Measurements from ENCODE around the gene DNAJC16. TPM values are rescaled to one million over a fixed set of nuclear protein-coding genes. Genes with fewer than 3 reads are reported as not detected.

Gene DNAJC16
- total and polyA plus RNA-seq, 4 experiments from 2014 or later, result 5.1 to 31.0 (median 18.9) TPM

DNA sequence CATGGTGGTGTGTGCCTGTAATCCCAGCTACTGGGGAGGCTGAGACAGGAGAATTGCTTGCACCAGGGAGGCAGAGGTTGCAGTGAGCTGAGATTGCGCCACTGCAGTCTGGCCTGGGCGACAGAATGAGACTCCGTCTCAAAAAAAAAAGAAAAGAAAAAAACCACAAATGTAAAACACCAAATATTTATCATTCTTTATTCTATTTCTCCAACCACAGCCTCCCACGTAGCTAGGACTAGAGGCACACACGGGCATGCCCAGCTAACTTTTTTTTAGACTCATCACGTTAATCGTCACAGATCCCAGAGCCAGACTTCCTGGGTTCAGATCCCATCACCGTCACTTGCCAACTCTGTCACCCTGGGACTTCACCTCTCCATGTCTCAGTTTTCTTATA lies 13.5 kb downstream of the DNAJC16 start:
- Histone ChIP-seq H3K27me3 (ENCODE audit: insufficient read depth, low read length) (no peaks in the 10 kb centered on the region), H3K36me3 (ENCODE audit: insufficient read depth, low read length) (peaks cover 31% of the 10 kb centered on the region), H3K27ac (ENCODE audit: low read depth, low read length) (no peak overlapping the region), H3K4me3 (ENCODE audit: low read length in 2 of 2) (no peak overlapping the region), H3K4me1 (ENCODE audit: insufficient read depth, low read length) (no peaks in the 10 kb centered on the region), H3K9me3 (ENCODE audit: control insufficient read depth in 1 of 2, low read length in 2 of 2) (no peaks in the 10 kb centered on the region)
- intact Hi-C loops (cut with micrococcal nuclease), result no loop called here
- peaks cover 0 to 14% (median 5%) of the 10 kb centered on the region in 4 donors for H3K4me1 Mint-ChIP-seq
- ChIA-PET POLR2A (ENCODE audit: partially characterized antibody) (no interaction called here), CTCF (ENCODE audit: partially characterized antibody) (no interaction called here)
- H3K27me3 Mint-ChIP-seq, result no peaks in the 10 kb centered on the region
- H3K36me3 Mint-ChIP-seq, result peaks cover 35 to 64% of the 10 kb centered on the region in 2 donors
- H3K27ac Mint-ChIP-seq, result peak overlapping the region in 1 of 7 donors; percentile 41
- H3K4me3 Mint-ChIP-seq, result no peak overlapping the region
- no peak for DNase-seq
- peaks cover 0 to 2% (median 0%) of the 10 kb centered on the region in 8 donors for H3K9me3 Mint-ChIP-seq

DNA sequence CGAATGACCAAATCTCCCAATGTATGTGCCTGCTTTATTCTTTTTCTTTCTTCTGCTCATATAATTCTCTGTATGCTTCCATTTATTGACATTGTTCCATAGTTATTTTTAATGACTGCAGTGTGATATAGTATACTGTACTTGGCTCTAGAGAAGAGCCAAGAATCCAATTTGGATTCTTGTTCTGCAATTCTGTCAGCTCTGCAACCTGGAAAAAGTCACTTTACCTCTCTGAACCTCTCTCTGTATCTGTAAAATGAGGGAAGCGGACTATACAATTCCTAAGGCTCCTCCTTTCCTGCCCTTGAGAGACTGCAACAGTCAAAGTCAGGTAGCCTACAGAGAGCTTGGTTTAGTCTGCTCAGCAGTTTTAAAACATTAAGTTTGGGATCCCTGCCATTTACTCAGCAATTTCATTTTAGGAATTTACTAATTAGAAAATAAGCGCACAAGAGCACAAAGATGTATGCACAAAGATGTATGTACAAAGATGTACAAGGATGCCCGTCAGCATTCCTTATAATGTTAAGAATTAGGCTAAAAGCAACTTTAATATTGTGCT lies 14.7 kb downstream of the DNAJC16 start:
- Histone ChIP-seq H3K9me3 (ENCODE audit: control insufficient read depth in 1 of 2, low read length in 2 of 2) (no peaks in the 10 kb centered on the region), H3K4me1 (ENCODE audit: insufficient read depth, low read length) (no peaks in the 10 kb centered on the region), H3K27ac (ENCODE audit: low read depth, low read length) (no peak overlapping the region), H3K36me3 (ENCODE audit: insufficient read depth, low read length) (peaks cover 34% of the 10 kb centered on the region), H3K4me3 (ENCODE audit: low read length in 2 of 2) (no peak overlapping the region), H3K27me3 (ENCODE audit: insufficient read depth, low read length) (no peaks in the 10 kb centered on the region)
- peaks cover 36 to 72% of the 10 kb centered on the region in 2 donors for H3K36me3 Mint-ChIP-seq
- intact Hi-C loops (cut with micrococcal nuclease), result no loop called here
- DNase-seq, result no peak
- ChIA-PET POLR2A (ENCODE audit: partially characterized antibody) (no interaction called here), CTCF (ENCODE audit: partially characterized antibody) (no interaction called here)
- no peaks in the 10 kb centered on the region for H3K27me3 Mint-ChIP-seq
- H3K4me3 Mint-ChIP-seq, result no peak overlapping the region
- peak overlapping the region in 3 of 7 donors; percentile 52 to 81 (median 53) for H3K27ac Mint-ChIP-seq
- peaks cover 0 to 14% (median 5%) of the 10 kb centered on the region in 4 donors for H3K4me1 Mint-ChIP-seq
- H3K9me3 Mint-ChIP-seq, result peaks cover 0 to 2% (median 0%) of the 10 kb centered on the region in 8 donors

DNA sequence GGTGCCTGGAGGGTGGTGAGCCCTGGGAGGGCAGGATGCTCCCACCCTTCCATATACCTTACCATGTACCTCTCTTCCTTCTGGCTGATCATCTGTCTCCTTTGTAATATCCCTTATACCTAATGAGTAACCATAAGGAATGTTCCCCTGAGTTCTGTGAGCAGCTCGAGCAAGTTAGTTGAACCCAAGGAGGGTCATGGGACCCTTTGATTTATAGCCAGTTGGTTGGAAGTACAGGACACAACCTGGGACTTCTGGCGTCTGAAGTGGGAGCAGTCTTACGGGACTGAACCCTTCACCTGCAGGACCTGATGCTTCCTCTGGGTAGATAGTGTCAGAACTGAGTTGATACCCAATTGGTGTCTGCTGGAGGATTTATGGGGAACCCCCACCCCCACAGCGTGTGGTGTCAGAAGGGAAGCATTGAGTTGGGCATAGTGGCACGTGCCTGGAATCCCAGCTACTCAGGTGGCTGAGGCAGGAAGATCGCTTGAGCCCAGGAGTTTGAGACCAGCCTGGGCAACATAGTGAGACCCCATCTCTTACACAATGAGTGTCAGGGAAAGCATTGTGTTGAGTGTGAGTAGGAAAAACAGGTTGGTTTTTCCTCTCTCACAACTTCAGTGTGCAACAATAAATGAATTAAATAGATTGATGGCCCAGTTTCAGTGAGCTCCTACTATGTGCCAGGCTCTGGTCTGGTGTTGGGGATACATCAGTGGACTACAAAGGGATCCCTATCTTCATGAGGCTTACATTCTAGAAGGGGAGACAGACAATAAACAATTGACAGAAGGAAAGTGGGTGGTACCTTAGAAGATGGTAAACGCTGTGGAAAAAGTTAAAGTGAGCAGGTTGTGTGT lies 16.0 kb downstream of the DNAJC16 start:
- H3K27me3 ChIP-seq (ENCODE audit: insufficient read depth, low read length), result no peaks in the 10 kb centered on the region
- peaks cover 32% of the 10 kb centered on the region for H3K36me3 ChIP-seq (ENCODE audit: insufficient read depth, low read length)
- H3K27ac Mint-ChIP-seq, result peak overlapping the region in 2 of 7 donors; percentile 11 to 61
- ChIA-PET POLR2A (ENCODE audit: partially characterized antibody) (interaction anchor here (0.8 to 1.2 kb wide), 2 partner anchors 16 to 75 kb away, joined by 3 read pairs; partner anchors contain the start of genes DDI2 and DNAJC16), CTCF (ENCODE audit: partially characterized antibody) (no interaction called here)
- peaks cover 29 to 65% of the 10 kb centered on the region in 2 donors for H3K36me3 Mint-ChIP-seq
- no peak overlapping the region for H3K27ac ChIP-seq (ENCODE audit: low read depth, low read length)
- peaks cover 0 to 12% (median 3%) of the 10 kb centered on the region in 4 donors for H3K4me1 Mint-ChIP-seq
- no peaks in the 10 kb centered on the region for H3K4me1 ChIP-seq (ENCODE audit: insufficient read depth, low read length)
- H3K27me3 Mint-ChIP-seq, result no peaks in the 10 kb centered on the region
- no peak overlapping the region for H3K4me3 ChIP-seq (ENCODE audit: low read length in 2 of 2)
- H3K4me3 Mint-ChIP-seq, result no peak overlapping the region
- H3K9me3 ChIP-seq (ENCODE audit: control insufficient read depth in 1 of 2, low read length in 2 of 2), result no peaks in the 10 kb centered on the region
- intact Hi-C loops (cut with micrococcal nuclease), result no loop called here
- H3K9me3 Mint-ChIP-seq, result peaks cover 0 to 2% (median 0%) of the 10 kb centered on the region in 8 donors
- DNase-seq, result no peak

DNA sequence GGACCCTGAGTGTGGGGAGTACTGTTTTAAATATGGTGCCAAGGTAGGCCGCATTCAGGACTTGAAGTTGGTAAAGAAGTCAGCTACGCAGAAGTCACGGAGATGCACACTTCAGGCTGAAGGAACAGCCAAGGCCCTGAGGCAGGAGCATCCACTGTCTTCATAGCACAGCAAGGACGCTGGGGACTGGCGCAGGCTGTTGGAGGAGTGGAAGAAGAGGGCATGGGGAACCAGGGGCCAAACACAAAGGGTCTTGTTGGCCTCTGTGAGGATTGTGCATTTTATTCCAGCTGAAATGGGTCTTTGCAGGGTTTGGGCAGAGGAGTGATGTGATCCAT lies 16.6 kb downstream of the DNAJC16 start:
- no peaks in the 10 kb centered on the region for H3K9me3 ChIP-seq (ENCODE audit: control insufficient read depth in 1 of 2, low read length in 2 of 2)
- no peak for DNase-seq
- intact Hi-C loops (cut with micrococcal nuclease), result no loop called here
- no peaks in the 10 kb centered on the region for H3K4me1 ChIP-seq (ENCODE audit: insufficient read depth, low read length)
- no peaks in the 10 kb centered on the region for H3K27me3 ChIP-seq (ENCODE audit: insufficient read depth, low read length)
- Mint-ChIP-seq H3K9me3 (peaks cover 0 to 2% (median 0%) of the 10 kb centered on the region in 8 donors), H3K4me3 (no peak overlapping the region), H3K27ac (peak overlapping the region in 3 of 7 donors; percentile 19 to 61 (median 54)), H3K27me3 (no peaks in the 10 kb centered on the region), H3K36me3 (peaks cover 32 to 69% of the 10 kb centered on the region in 2 donors), H3K4me1 (peaks cover 0 to 10% (median 2%) of the 10 kb centered on the region in 4 donors)
- peaks cover 38% of the 10 kb centered on the region for H3K36me3 ChIP-seq (ENCODE audit: insufficient read depth, low read length)
- no peak overlapping the region for H3K27ac ChIP-seq (ENCODE audit: low read depth, low read length)
- ChIA-PET CTCF (ENCODE audit: partially characterized antibody) (no interaction called here), POLR2A (ENCODE audit: partially characterized antibody) (interaction anchor here (0.8 to 1.2 kb wide), 2 partner anchors 16 to 74 kb away, joined by 3 read pairs; partner anchors contain the start of genes DDI2 and DNAJC16)
- no peak overlapping the region for H3K4me3 ChIP-seq (ENCODE audit: low read length in 2 of 2)

DNA sequence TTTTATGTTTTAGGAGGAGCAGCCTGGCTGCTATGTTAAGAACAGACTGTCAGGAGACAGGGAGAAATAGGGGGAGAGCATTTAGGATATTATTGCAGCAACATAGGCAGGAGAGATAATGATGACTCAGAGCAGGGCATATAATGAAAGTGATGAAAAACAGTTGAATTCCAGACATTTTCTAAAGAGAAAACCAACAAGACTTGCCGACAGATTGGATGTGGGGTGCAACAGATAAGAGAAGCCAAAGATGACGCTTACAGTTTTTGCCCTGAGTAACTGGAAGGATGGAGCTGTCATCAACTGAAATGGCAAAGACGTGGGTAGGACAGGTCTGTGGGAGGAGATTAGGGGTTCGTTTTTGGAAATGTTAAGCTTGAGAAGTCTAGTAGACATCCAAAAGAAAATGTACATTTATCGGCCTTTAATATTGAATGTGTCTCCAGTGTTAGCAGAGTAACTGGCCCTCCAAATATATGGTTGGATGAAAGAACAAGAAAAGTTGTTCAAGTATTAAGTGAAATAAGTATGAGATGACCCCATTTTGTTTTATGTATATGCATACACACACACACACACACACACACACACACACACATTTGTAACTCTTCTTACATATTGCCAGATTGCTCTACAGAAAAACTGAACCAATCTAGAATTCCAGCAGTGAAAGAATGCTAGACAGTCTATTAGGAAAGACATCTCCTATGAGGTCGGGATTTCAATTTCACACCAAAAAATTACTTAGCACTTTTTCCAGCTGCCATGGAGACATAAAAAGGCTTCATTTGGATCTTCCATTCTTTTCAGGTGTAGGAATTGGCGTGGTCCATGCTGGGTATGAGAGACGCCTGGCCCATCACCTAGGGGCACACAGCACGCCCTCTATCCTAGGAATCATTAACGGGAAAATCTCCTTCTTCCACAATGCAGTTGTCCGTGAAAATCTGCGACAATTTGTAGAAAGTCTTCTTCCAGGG lies 17.2 kb downstream of the DNAJC16 start:
- Mint-ChIP-seq H3K4me3 (no peak overlapping the region), H3K9me3 (peaks cover 0 to 2% (median 0%) of the 10 kb centered on the region in 8 donors), H3K27ac (peak overlapping the region in 3 of 7 donors; percentile 19 to 54 (median 24)), H3K36me3 (peaks cover 30 to 65% of the 10 kb centered on the region in 2 donors), H3K27me3 (no peaks in the 10 kb centered on the region), H3K4me1 (peaks cover 0 to 8% (median under 1%) of the 10 kb centered on the region in 4 donors)
- no peak overlapping the region for H3K4me3 ChIP-seq (ENCODE audit: low read length in 2 of 2)
- H3K4me1 ChIP-seq (ENCODE audit: insufficient read depth, low read length), result no peaks in the 10 kb centered on the region
- no peaks in the 10 kb centered on the region for H3K27me3 ChIP-seq (ENCODE audit: insufficient read depth, low read length)
- H3K36me3 ChIP-seq (ENCODE audit: insufficient read depth, low read length), result peaks cover 37% of the 10 kb centered on the region
- POLR2A ChIA-PET (ENCODE audit: partially characterized antibody), result interaction anchor here (0.8 to 1.2 kb wide), 2 partner anchors 17 to 74 kb away, joined by 3 read pairs; partner anchors contain the start of genes DDI2 and DNAJC16
- intact Hi-C loops (cut with micrococcal nuclease), result no loop called here
- H3K9me3 ChIP-seq (ENCODE audit: control insufficient read depth in 1 of 2, low read length in 2 of 2), result no peaks in the 10 kb centered on the region
- H3K27ac ChIP-seq (ENCODE audit: low read depth, low read length), result no peak overlapping the region
- no peak for DNase-seq
- CTCF ChIA-PET (ENCODE audit: partially characterized antibody), result no interaction called here

DNA sequence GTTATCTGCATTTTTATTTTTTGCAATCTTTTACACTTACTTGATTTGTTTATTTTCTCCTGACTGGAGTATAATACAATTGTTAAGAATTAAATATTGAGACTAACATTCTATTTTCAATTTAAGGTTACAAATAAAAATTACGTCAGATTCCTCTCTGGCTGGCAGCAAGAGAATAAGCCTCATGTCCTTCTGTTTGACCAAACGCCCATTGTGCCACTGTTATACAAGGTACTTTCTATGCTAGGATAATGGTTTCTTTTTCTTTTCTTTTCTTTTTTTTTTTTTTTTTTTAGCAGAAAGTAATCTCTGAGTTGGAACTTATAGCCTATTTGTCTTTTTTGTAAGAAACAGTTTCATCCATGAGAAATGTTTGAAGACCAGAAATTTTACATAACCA lies 20.0 kb downstream of the DNAJC16 start:
- no peak overlapping the region for H3K4me3 Mint-ChIP-seq
- ChIA-PET POLR2A (ENCODE audit: partially characterized antibody) (no interaction called here), CTCF (ENCODE audit: partially characterized antibody) (no interaction called here)
- no peak for DNase-seq
- H3K9me3 Mint-ChIP-seq, result peaks cover 0 to 2% (median 0%) of the 10 kb centered on the region in 8 donors
- Histone ChIP-seq H3K36me3 (ENCODE audit: insufficient read depth, low read length) (peaks cover 26% of the 10 kb centered on the region), H3K27me3 (ENCODE audit: insufficient read depth, low read length) (no peaks in the 10 kb centered on the region), H3K4me3 (ENCODE audit: low read length in 2 of 2) (no peak overlapping the region), H3K9me3 (ENCODE audit: control insufficient read depth in 1 of 2, low read length in 2 of 2) (no peaks in the 10 kb centered on the region), H3K4me1 (ENCODE audit: insufficient read depth, low read length) (no peaks in the 10 kb centered on the region), H3K27ac (ENCODE audit: low read depth, low read length) (no peak overlapping the region)
- H3K36me3 Mint-ChIP-seq, result peaks cover 36 to 68% of the 10 kb centered on the region in 2 donors
- no peaks in the 10 kb centered on the region for H3K27me3 Mint-ChIP-seq
- H3K27ac Mint-ChIP-seq, result no peak overlapping the region
- intact Hi-C loops (cut with micrococcal nuclease), result no loop called here
- peaks cover 0 to 7% (median 0%) of the 10 kb centered on the region in 4 donors for H3K4me1 Mint-ChIP-seq
